Lower lobe of right lung (tissue), 2 donors: ENCODE results near the gene UBQLN3. TPM values are rescaled to one million over a fixed set of nuclear protein-coding genes. Genes with fewer than 3 reads are reported as not detected.

Source experiments
- ATAC-seq, 2 donors: fragments of 200-7000 bp; cut with Tn5 transposase; one replicate each; pipeline ENCODE4 v1.9.1; 2020 to 2022; ENCODE audit warnings: mild to moderate bottlenecking in 2 of 2, moderate library complexity in 2 of 2
- DNase-seq: peaks from one replicate; pipeline ENCODE4 v3.0.0-alpha.2; 2020
- H3K27ac ChIP-seq: fragments of 200-600 bp; one replicate; pipeline ENCODE4 v1.8.0; 2022
- H3K27me3 ChIP-seq: fragments of 200-600 bp; one replicate; pipeline ENCODE4 v1.8.0; 2022; ENCODE audit warnings: low read depth
- H3K36me3 ChIP-seq: fragments of 200-600 bp; one replicate; pipeline ENCODE4 v1.8.0; 2022; ENCODE audit warnings: mild to moderate bottlenecking
- H3K4me1 ChIP-seq: fragments of 200-600 bp; one replicate; pipeline ENCODE4 v1.8.0; 2022
- H3K4me3 ChIP-seq: fragments of 200-600 bp; one replicate; pipeline ENCODE4 v1.8.0; 2022; ENCODE audit warnings: mild to moderate bottlenecking
- H3K9me3 ChIP-seq: fragments of 200-600 bp; one replicate; pipeline ENCODE4 v1.8.0; 2022
- CTCF ChIP-seq: fragments of 200-600 bp; IDR thresholded peaks from one replicate; pipeline ENCODE4 v1.8.0; 2022; ENCODE audit warnings: antibody characterized with exemption, mild to moderate bottlenecking
- intact Hi-C: fragments of 100-400 bp; cut with DNase I; formaldehyde crosslinking; loops from one replicate; pipeline ENCODE4 v1.11.0; 2022
- total RNA-seq: library from RNA; stranded (reverse); fragmentation: NEBNext Ultra II Directional; extraction: Animal tissue kit (Norgen Biotek cat#: 25700); gene quantifications from one replicate; pipeline ENCODE4 v1.2.1, GENCODE V29; 2021
- donor health status: DM: no; HTN: yes; CAD: no; lungs with severe emphysema.

Gene UBQLN3
- total RNA-seq, 1 donor from 2014 or later, result 0.50 TPM

GRCh38 chr11:5531053-5531831 lies 21.5 kb upstream of the UBQLN3 start:
- no peaks in the 10 kb centered on the region for H3K9me3 ChIP-seq
- intact Hi-C loops, result no loop called here
- TF ChIP-seq CTCF, result no peak
- no peak overlapping the region for H3K27ac ChIP-seq
- no peak for DNase-seq
- no peak for ATAC-seq
- no peaks in the 10 kb centered on the region for H3K27me3 ChIP-seq
- H3K36me3 ChIP-seq, result no peaks in the 10 kb centered on the region
- no peak overlapping the region for H3K4me3 ChIP-seq
- H3K4me1 ChIP-seq, result no peaks in the 10 kb centered on the region

DNA sequence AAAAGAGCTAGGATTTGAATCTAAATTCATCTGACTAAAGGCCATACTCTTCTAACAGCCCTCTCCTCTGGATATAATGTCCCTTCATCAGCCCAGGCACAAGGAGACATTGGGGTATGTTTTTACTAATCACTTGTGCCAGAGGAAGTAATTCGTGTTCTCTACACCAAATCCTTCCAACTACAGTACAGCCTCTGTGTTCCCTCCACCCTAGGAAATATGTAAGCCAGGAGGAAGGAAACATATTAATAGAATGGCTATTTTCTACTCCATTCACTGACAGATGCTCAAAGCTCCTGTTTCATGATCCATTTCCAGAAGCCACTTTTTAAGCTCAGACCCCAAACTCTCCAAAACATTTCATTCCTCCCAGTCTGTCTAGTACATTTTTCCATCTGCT lies 18.7 kb upstream of the UBQLN3 start:
- H3K4me1 ChIP-seq, result no peaks in the 10 kb centered on the region
- TF ChIP-seq CTCF, result no peak
- no peaks in the 10 kb centered on the region for H3K27me3 ChIP-seq
- intact Hi-C loops, result no loop called here
- ATAC-seq (no peak), DNase-seq (no peak)
- no peak overlapping the region for H3K4me3 ChIP-seq
- no peaks in the 10 kb centered on the region for H3K36me3 ChIP-seq
- no peak overlapping the region for H3K27ac ChIP-seq
- H3K9me3 ChIP-seq, result no peaks in the 10 kb centered on the region

DNA sequence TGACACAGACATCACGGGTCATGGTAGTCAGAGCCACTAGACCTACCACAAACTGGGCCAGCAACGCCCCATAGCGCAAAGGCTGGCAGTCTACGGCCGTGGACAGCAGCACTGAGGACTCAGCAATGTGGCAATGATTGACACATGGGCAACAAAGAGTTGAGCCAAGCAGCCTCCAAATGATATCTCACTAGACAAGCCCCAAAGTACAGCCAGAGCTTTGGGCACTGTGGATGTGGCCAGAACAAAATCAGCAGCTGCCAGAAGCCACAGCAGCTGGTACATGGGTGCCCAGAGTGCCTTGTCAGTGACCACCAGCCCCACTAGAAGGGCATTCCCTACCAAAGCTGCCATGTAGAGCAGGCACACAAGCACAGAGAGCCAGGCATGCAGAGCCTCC lies 18.0 kb upstream of the UBQLN3 start:
- Histone ChIP-seq H3K36me3 (no peaks in the 10 kb centered on the region), H3K27ac (no peak overlapping the region), H3K9me3 (no peaks in the 10 kb centered on the region), H3K4me1 (no peaks in the 10 kb centered on the region), H3K4me3 (no peak overlapping the region), H3K27me3 (no peaks in the 10 kb centered on the region)
- DNase-seq, result no peak
- no peak for TF ChIP-seq CTCF
- intact Hi-C loops, result no loop called here
- ATAC-seq, result no peak

GRCh38 chr11:5524756-5525155 lies 15.0 kb upstream of the UBQLN3 start:
- TF ChIP-seq CTCF, result no peak
- intact Hi-C loops, result no loop called here
- Histone ChIP-seq H3K27me3 (no peaks in the 10 kb centered on the region), H3K4me1 (no peaks in the 10 kb centered on the region), H3K27ac (no peak overlapping the region), H3K4me3 (no peak overlapping the region), H3K36me3 (no peaks in the 10 kb centered on the region), H3K9me3 (no peaks in the 10 kb centered on the region)
- ATAC-seq, result no peak
- no peak for DNase-seq

DNA sequence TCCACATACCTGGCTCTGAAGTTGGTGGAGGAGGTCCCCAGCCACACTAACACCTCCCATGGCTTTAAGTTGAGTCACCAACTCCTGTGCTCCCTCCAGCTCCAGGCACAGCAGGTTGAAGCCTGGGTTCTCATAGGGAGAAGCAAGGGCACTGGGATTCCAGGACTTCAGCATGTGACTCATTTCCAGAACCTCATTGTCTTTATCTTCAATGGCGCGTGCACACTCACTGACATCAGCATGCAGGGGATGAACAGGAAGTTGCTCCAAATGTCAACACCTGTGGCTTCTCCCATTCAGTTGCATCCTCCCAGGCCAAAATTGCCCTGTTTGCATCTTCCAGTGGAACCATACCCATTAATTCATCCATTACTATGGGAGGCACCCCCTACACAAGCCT lies 12.6 kb upstream of the UBQLN3 start:
- Histone ChIP-seq H3K27me3 (no peaks in the 10 kb centered on the region), H3K4me3 (no peak overlapping the region), H3K36me3 (no peaks in the 10 kb centered on the region), H3K4me1 (no peaks in the 10 kb centered on the region), H3K9me3 (no peaks in the 10 kb centered on the region), H3K27ac (no peak overlapping the region)
- intact Hi-C loops, result no loop called here
- DNase-seq, result no peak
- ATAC-seq, result no peak
- no peak for TF ChIP-seq CTCF
